Measurements from ENCODE around the gene HRH1.

DNA sequence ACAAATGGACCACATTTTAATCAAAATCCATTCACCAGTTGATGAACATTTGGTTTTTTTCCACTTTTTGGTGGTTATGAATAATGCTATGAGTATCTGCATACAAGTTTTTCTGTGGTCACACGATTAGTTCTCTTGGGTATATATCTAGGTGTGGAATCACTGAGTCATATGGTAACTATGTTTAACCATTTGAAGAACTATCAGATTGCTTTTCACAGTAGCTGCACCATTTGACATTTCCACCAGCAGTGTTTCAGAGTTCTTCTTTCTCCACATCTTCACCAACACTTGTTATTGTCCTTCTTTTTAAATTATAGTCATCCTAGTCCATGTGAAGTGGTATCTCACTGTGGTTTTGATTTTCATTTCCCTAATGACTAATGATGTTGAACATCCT lies 84.6 kb downstream of the HRH1 start:
- TF ChIP-seq, protein P1, sequence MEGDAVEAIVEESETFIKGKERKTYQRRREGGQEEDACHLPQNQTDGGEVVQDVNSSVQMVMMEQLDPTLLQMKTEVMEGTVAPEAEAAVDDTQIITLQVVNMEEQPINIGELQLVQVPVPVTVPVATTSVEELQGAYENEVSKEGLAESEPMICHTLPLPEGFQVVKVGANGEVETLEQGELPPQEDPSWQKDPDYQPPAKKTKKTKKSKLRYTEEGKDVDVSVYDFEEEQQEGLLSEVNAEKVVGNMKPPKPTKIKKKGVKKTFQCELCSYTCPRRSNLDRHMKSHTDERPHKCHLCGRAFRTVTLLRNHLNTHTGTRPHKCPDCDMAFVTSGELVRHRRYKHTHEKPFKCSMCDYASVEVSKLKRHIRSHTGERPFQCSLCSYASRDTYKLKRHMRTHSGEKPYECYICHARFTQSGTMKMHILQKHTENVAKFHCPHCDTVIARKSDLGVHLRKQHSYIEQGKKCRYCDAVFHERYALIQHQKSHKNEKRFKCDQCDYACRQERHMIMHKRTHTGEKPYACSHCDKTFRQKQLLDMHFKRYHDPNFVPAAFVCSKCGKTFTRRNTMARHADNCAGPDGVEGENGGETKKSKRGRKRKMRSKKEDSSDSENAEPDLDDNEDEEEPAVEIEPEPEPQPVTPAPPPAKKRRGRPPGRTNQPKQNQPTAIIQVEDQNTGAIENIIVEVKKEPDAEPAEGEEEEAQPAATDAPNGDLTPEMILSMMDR (conservative IDR thresholded peaks at IDR 0.05 in 1 of 2, IDR thresholded peaks at IDR 0.05 in 1 of 2; ENCODE audit: extremely low read depth in 1 of 2, insufficient read depth in 1 of 2, low read depth in 1 of 2, low read length in 2 of 2), result no peak
- no peak for TF ChIP-seq EZH2 (IDR thresholded peaks at IDR 0.05; ENCODE audit: borderline replicate concordance, low read length)
